HCT116 (cell line): ENCODE results near the gene JDP2. TPM values are rescaled to one million over a fixed set of nuclear protein-coding genes. Genes with fewer than 3 reads are reported as not detected.

Experiments
- ATAC-seq: fragments of 200-7000 bp; cut with Tn5 transposase; 2 replicates; pipeline ENCODE4 v1.9.1; 2020; ENCODE audit warnings: mild to moderate bottlenecking, moderate library complexity
- BruUV-seq: library from RNA; stranded (reverse); fragments of 400-500 nt; replicated peaks from 2 replicates; lab custom pipeline; 2021; lab: Mats Ljungman, UMichigan
- CTCF ChIA-PET: fragments of 300-600 bp; sonication (Branson Sonifier 250); formaldehyde crosslinking; loops from one replicate; lab custom pipeline; 2021; ENCODE audit warnings: antibody characterized with exemption; lab: Charles Lee
- POLR2A ChIA-PET: fragments of 300-600, 350-600 bp; sonication (Branson Sonifier 250); formaldehyde crosslinking; loops from one replicate; lab custom pipeline; 2021; ENCODE audit warnings: antibody characterized with exemption; lab: Charles Lee
- RAD21 ChIA-PET, 2 experiments: fragments of 300-600 bp; sonication (Branson Sonifier 250); formaldehyde crosslinking; loops; one replicate each; lab custom pipeline; 2023; ENCODE audit warnings: low total read pairs in 2 of 2; ENCODE audit not compliant: uncharacterized antibody in 2 of 2, unreplicated experiment in 2 of 2, low non-redundant PET in 1 of 2; lab: Charles Lee
- DNase-seq: peaks from one replicate; pipeline ENCODE4 v3.0.0-alpha.2; 2010; ENCODE audit warnings: low read depth, low spot score
- H2AFZ ChIP-seq: fragments of 200-600 bp; shearing (Covaris generic), sonication (generic); 2 replicates; pipeline ENCODE4 v1.6.1; 2017; ENCODE audit warnings: low read depth, mixed run types, mixed read lengths, antibody characterized with exemption, low read length; ENCODE audit not compliant: poor library complexity, severe bottlenecking
- H3K27ac ChIP-seq: 2 replicates; pipeline ENCODE4 v1.5.1; 2012; ENCODE audit warnings: low read depth, low read length
- H3K27me3 ChIP-seq: fragments of 200-600 bp; sonication (generic); 2 replicates; pipeline ENCODE4 v1.6.1; 2016; ENCODE audit warnings: mixed run types, low read length, mixed read lengths; ENCODE audit not compliant: insufficient read depth
- H3K36me3 ChIP-seq, 2 experiments: fragments of 200-500 bp in 1 of 2; fragments of 200-600 bp in 1 of 2; sonication (Bioruptor generic) in 1 of 2; sonication (generic) in 1 of 2; 2 replicates each; pipeline versions ENCODE4 v1.5.1 to v1.6.1; 2014 to 2016; ENCODE audit warnings: low read length in 2 of 2, inconsistent platforms in 1 of 2, mixed read lengths in 1 of 2, mixed run types in 1 of 2; ENCODE audit not compliant: insufficient read depth in 2 of 2, control insufficient read depth in 1 of 2
- H3K4me1 ChIP-seq, 2 experiments: fragments of 200-600 bp in 1 of 2; sonication (generic) in 1 of 2; 2 replicates each; pipeline versions ENCODE4 v1.5.1 to v1.6.1; 2012 to 2017; ENCODE audit warnings: low read length in 2 of 2, inconsistent platforms in 1 of 2, mild to moderate bottlenecking in 1 of 2, mixed read lengths in 1 of 2, mixed run types in 1 of 2, moderate library complexity in 1 of 2; ENCODE audit not compliant: insufficient read depth in 2 of 2, control insufficient read depth in 1 of 2
- H3K4me2 ChIP-seq: fragments of 200-600 bp; sonication (generic); 2 replicates; pipeline ENCODE4 v1.6.1; 2017; ENCODE audit warnings: mixed run types, low read length, mixed read lengths
- H3K4me3 ChIP-seq, 2 experiments: fragments of 200-600 bp in 1 of 2; sonication (generic) in 1 of 2; replicated peaks in 1 of 2; 2 replicates each; pipeline ENCODE4 v1.5.1; 2011 to 2016; ENCODE audit warnings: low read length in 2 of 2, control low read depth in 1 of 2, low read depth in 1 of 2, mild to moderate bottlenecking in 1 of 2, mixed read lengths in 1 of 2, mixed run types in 1 of 2
- H3K79me2 ChIP-seq: fragments of 200-600 bp; sonication (generic); 2 replicates; pipeline ENCODE4 v1.6.1; 2017; ENCODE audit warnings: mild to moderate bottlenecking, mixed run types, low read length, moderate library complexity, mixed read lengths; ENCODE audit not compliant: insufficient read depth
- H3K9ac ChIP-seq: fragments of 200-600 bp; sonication (generic); 2 replicates; pipeline ENCODE4 v1.6.1; 2016; ENCODE audit warnings: low read length, mixed read lengths
- H3K9me2 ChIP-seq: fragments of 200-600 bp; sonication (generic), shearing (Covaris generic); 2 replicates; pipeline ENCODE4 v1.6.1; 2017; ENCODE audit warnings: mixed run types, mild to moderate bottlenecking, moderate library complexity; ENCODE audit not compliant: insufficient read depth
- H3K9me3 ChIP-seq, 2 experiments: fragments of 200-500 bp in 1 of 2; fragments of 200-600 bp in 1 of 2; sonication (Bioruptor generic) in 1 of 2; sonication (generic) in 1 of 2; 2 replicates each; pipeline ENCODE4 v1.6.1; 2014 to 2017; ENCODE audit warnings: low read length in 2 of 2, mixed read lengths in 2 of 2, inconsistent platforms in 1 of 2, low read depth in 1 of 2, mild to moderate bottlenecking in 1 of 2, mixed run types in 1 of 2, moderate library complexity in 1 of 2; ENCODE audit not compliant: control insufficient read depth in 1 of 2, insufficient read depth in 1 of 2
- H4K20me1 ChIP-seq: fragments of 200-600 bp; sonication (generic), shearing (Covaris generic); 2 replicates; pipeline ENCODE4 v1.6.1; 2017; ENCODE audit warnings: mixed run types, mild to moderate bottlenecking, moderate library complexity; ENCODE audit not compliant: insufficient read depth
- CBX3 ChIP-seq: IDR thresholded peaks from 2 replicates; pipeline ENCODE4 v1.6.1; 2012; ENCODE audit warnings: low read depth
- CEBPB ChIP-seq: IDR thresholded peaks from 2 replicates; pipeline ENCODE4 v1.6.1; 2012; ENCODE audit warnings: low read depth
- ELF1 ChIP-seq: IDR thresholded peaks from 2 replicates; pipeline ENCODE4 v1.6.1; 2012; ENCODE audit warnings: low read depth, borderline replicate concordance
- EZH2 ChIP-seq: fragments of 200-600 bp; sonication (generic); IDR thresholded peaks from 2 replicates; pipeline ENCODE4 v1.6.1; 2017; ENCODE audit warnings: antibody characterized with exemption, mixed run types
- EZH2phosphoT487 ChIP-seq: fragments of 200-600 bp; IDR thresholded peaks from 2 replicates; pipeline ENCODE4 v1.6.1; 2018; ENCODE audit warnings: antibody characterized with exemption, borderline replicate concordance
- FOSL1 ChIP-seq: IDR thresholded peaks from 2 replicates; pipeline ENCODE4 v1.6.1; 2012; ENCODE audit warnings: low read depth
- JUND ChIP-seq: IDR thresholded peaks from 2 replicates; pipeline ENCODE4 v1.6.1; 2012
- POLR2A ChIP-seq: IDR thresholded peaks from 2 replicates; pipeline ENCODE4 v1.7.0; 2011; ENCODE audit warnings: borderline replicate concordance; ENCODE audit not compliant: insufficient read depth, insufficient read length; ENCODE audit errors: extremely low read depth
- POLR2AphosphoS5 ChIP-seq: IDR thresholded peaks from 2 replicates; pipeline ENCODE4 v1.6.1; 2011; ENCODE audit warnings: mild to moderate bottlenecking, low read depth, low read length, moderate library complexity
- RAD21 ChIP-seq: IDR thresholded peaks from 2 replicates; pipeline ENCODE4 v1.6.1; 2012; ENCODE audit warnings: low read depth, mild to moderate bottlenecking
- SIN3A ChIP-seq: IDR thresholded peaks from 2 replicates; pipeline ENCODE4 v1.6.1; 2012; ENCODE audit warnings: low read depth
- SP1 ChIP-seq: IDR thresholded peaks from 2 replicates; pipeline ENCODE4 v1.6.1; 2012; ENCODE audit warnings: low read depth
- TCF7L2 ChIP-seq: IDR thresholded peaks from 2 replicates; pipeline ENCODE4 v1.7.0; 2011; ENCODE audit warnings: borderline replicate concordance, inconsistent platforms; ENCODE audit not compliant: insufficient read depth, insufficient read length; ENCODE audit errors: extremely low read depth
- YY1 ChIP-seq: IDR thresholded peaks from 2 replicates; pipeline ENCODE4 v1.6.1; 2011; ENCODE audit warnings: low read length, low read depth, moderate library complexity, mild to moderate bottlenecking; ENCODE audit not compliant: insufficient replicate concordance; ENCODE audit errors: extremely low read depth
- ZFX ChIP-seq: fragments of 450-650 bp; IDR thresholded peaks from 2 replicates; pipeline ENCODE4 v1.6.1; 2017
- intact Hi-C: fragments of 100-400 bp; cut with micrococcal nuclease; formaldehyde crosslinking; loops from 2 replicates; pipeline ENCODE4 v1.10.0; 2022
- total RNA-seq: library from RNA; stranded (reverse); gene quantifications from one replicate; pipeline ENCODE4 v1.2.1, GENCODE V29; 2021; ENCODE audit not compliant: unreplicated experiment
- TF ChIP-seq, protein P1 (sequence below): IDR thresholded peaks from 2 replicates; pipeline ENCODE4 v1.6.1; 2012
- TF ChIP-seq, protein P2 (sequence below): IDR thresholded peaks from 2 replicates; pipeline ENCODE4 v1.6.1; 2012; ENCODE audit warnings: low read depth

The JDP2 gene
- total RNA-seq, 1 experiment from 2014 or later, result 25.4 TPM

GRCh38 chr14:75470238-75470797, 42.5 kb downstream of the JDP2 start (continued):
- TF ChIP-seq, protein P1, sequence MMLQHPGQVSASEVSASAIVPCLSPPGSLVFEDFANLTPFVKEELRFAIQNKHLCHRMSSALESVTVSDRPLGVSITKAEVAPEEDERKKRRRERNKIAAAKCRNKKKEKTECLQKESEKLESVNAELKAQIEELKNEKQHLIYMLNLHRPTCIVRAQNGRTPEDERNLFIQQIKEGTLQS, result no peak
- TF ChIP-seq TCF7L2 (no peak), RAD21 (no peak), ZFX (no peak)
- TF ChIP-seq, protein P2, sequence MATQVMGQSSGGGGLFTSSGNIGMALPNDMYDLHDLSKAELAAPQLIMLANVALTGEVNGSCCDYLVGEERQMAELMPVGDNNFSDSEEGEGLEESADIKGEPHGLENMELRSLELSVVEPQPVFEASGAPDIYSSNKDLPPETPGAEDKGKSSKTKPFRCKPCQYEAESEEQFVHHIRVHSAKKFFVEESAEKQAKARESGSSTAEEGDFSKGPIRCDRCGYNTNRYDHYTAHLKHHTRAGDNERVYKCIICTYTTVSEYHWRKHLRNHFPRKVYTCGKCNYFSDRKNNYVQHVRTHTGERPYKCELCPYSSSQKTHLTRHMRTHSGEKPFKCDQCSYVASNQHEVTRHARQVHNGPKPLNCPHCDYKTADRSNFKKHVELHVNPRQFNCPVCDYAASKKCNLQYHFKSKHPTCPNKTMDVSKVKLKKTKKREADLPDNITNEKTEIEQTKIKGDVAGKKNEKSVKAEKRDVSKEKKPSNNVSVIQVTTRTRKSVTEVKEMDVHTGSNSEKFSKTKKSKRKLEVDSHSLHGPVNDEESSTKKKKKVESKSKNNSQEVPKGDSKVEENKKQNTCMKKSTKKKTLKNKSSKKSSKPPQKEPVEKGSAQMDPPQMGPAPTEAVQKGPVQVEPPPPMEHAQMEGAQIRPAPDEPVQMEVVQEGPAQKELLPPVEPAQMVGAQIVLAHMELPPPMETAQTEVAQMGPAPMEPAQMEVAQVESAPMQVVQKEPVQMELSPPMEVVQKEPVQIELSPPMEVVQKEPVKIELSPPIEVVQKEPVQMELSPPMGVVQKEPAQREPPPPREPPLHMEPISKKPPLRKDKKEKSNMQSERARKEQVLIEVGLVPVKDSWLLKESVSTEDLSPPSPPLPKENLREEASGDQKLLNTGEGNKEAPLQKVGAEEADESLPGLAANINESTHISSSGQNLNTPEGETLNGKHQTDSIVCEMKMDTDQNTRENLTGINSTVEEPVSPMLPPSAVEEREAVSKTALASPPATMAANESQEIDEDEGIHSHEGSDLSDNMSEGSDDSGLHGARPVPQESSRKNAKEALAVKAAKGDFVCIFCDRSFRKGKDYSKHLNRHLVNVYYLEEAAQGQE, result no peak

- RAD21 ChIA-PET, result no interaction called here
- no TSS peak for BruUV-seq
- no peaks in the 10 kb centered on the region for H3K4me1 ChIP-seq
- no peak overlapping the region for H3K4me3 ChIP-seq
- CTCF ChIA-PET, result no interaction called here
- no peak overlapping the region for H3K4me2 ChIP-seq
- H3K9me2 ChIP-seq, result no peaks in the 10 kb centered on the region
- TF ChIP-seq RAD21 (no peak), TCF7L2 (no peak), SIN3A (no peak), YY1 (no peak), POLR2A (no peak), POLR2AphosphoS5 (no peak), CEBPB (no peak), JUND (no peak), EZH2 (no peak), SP1 (no peak), ELF1 (no peak), FOSL1 (no peak), CBX3 (no peak), EZH2phosphoT487 (no peak)
- TF ChIP-seq, protein P2, result no peak
- H3K9me3 ChIP-seq, result no peaks in the 10 kb centered on the region
- no peaks in the 10 kb centered on the region for H3K27me3 ChIP-seq
- no peak overlapping the region for H3K27ac ChIP-seq
- POLR2A ChIA-PET, result no interaction called here
- ATAC-seq, result no peak
- no peaks in the 10 kb centered on the region for H3K79me2 ChIP-seq
- no peaks in the 10 kb centered on the region for H4K20me1 ChIP-seq
- no peak overlapping the region for H3K9ac ChIP-seq
- no peak overlapping the region for H2AFZ ChIP-seq
- DNase-seq, result no peak
- no peaks in the 10 kb centered on the region for H3K36me3 ChIP-seq
- intact Hi-C loops, result no loop called here
Observed at GRCh38 chr14:75471059-75471458, 43.2 kb downstream of the JDP2 start.
